ENCODE measurements around the gene WDFY3. TPM values are rescaled to one million over a fixed set of nuclear protein-coding genes. Genes with fewer than 3 reads are reported as not detected.

The WDFY3 gene
- total and polyA plus RNA-seq, 2 of the 4 experiments (the other 2 are of a cell fraction) = 12.5 to 58.1 TPM

DNA sequence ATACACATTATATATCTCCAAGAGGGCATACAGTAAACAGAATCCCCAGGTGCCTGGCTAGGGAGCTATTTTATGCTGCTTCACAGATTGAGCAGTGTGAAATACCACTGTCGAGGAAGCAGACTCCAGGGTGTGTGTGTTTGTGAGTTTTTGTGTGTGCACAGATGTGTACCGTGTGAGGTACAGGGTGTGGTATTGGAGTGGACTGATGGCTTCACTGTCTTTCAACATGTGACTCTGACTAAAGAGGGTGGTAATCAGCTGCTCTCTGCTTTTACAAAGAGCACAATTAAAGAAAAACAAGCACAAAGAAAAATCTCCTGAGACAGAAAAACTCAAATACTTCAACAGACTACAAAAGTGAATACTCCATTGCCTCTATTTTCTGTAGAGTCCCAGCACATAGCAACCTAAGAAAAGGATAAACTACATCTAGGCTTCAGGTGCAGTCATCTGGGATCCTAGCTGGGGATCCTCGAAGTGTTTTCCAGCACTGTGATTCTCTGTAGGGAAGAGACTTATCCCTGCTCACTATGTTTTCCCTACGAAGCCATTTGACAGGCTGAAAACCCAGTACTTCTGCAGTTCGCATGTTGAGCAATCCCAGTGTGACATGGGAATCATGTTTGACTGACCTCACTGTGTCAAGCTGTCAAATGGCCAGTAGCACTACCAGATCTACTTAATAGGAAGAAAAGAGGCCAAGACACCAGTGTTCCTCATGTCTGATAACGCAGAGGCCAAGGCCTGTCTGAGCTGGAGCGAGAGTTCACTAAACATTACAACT, 283.2 kb downstream of the WDFY3 start:
- no peak overlapping the region; the same call in 1 of the 2 replicates for H2BK20ac ChIP-seq (ENCODE audit: low read depth, low read length)
- no peak overlapping the region for H4K8ac ChIP-seq (ENCODE audit: low read depth in 2 of 2, low read length in 2 of 2)
- no peak overlapping the region for H4K5ac ChIP-seq (ENCODE audit: low read depth, low read length)
- H2BK120ac ChIP-seq (ENCODE audit: low read depth, low read length) = no peak overlapping the region
- in situ Hi-C loops (cut with MboI; ENCODE audit: low sequenced_read_pairs) = no loop called here
- H3K27ac ChIP-seq (ENCODE audit: insufficient read depth, low read length) = no peak overlapping the region
- H3K23ac ChIP-seq (ENCODE audit: low read depth, low read length) = no peak overlapping the region
- no peak overlapping the region for H3K56ac ChIP-seq (ENCODE audit: extremely low read depth, insufficient read depth, low read length)
- peaks cover 37% of the 10 kb centered on the region for H3K36me3 ChIP-seq (ENCODE audit: control insufficient read depth, insufficient read depth, low read length)
- H3K9me3 ChIP-seq (ENCODE audit: control insufficient read depth, insufficient read depth, low read length) = no peaks in the 10 kb centered on the region
- no peak overlapping the region for H2AFZ ChIP-seq (replicated peaks; ENCODE audit: low read length, poor library complexity)
- no peak overlapping the region for H4K91ac ChIP-seq (ENCODE audit: insufficient read depth, low read depth, low read length)
- ChIA-PET CTCF (interaction anchor here (0.6 to 0.7 kb wide), 2 partner anchors 16 to 1245 kb away, joined by 3 read pairs; no protein-coding TSS in a partner anchor), POLR2A (ENCODE audit: unreplicated experiment) (no interaction called here)
- intact Hi-C loops (cut with micrococcal nuclease) = no loop called here
- no peak overlapping the region for H3K18ac ChIP-seq (ENCODE audit: low read depth, low read length)
- no peak overlapping the region for H3K4ac ChIP-seq (ENCODE audit: low read depth, low read length)
- 0 out of 2 replicates have a peak, but pooled peaks cover 8% of the 10 kb centered on the region for H4K20me1 ChIP-seq (ENCODE audit: insufficient read depth, low read length)
- peaks cover 17% of the 10 kb centered on the region for H3K9me1 ChIP-seq (ENCODE audit: insufficient read depth, low read length)
- dilution Hi-C loops (cut with HindIII; ENCODE audit: low sequenced_read_pairs, unreplicated experiment) = no loop called here
- no TSS peak for BruUV-seq (replicated peaks)
- no peak overlapping the region for H2BK5ac ChIP-seq (ENCODE audit: low read depth, low read length, poor library complexity, severe bottlenecking)
- no peak overlapping the region for H2BK15ac ChIP-seq (ENCODE audit: low read depth, low read length)
- DNase-seq (no peak), ATAC-seq (ENCODE audit: low read depth) (no peak)
- 100% methylated on average over 1 of the region's 7 CpGs; no CpG with 5 or more reads in 1 of the 2 experiments for WGBS, 2 experiments (ENCODE audit: extremely low coverage in 2 of 2, insufficient read length in 1 of 2)
- peak overlapping the region; percentile 70; the same call in 1 of the 2 replicates for H2AK5ac ChIP-seq (ENCODE audit: low read depth, low read length)
- H3K9ac ChIP-seq (ENCODE audit: low read depth, low read length) = no peak overlapping the region
- H2AK9ac ChIP-seq (replicated peaks; ENCODE audit: low read depth, low read length, poor library complexity) = no peak overlapping the region
- H3K79me1 ChIP-seq (ENCODE audit: low read depth in 1 of 2, low read length in 2 of 2) = peaks cover 0 to 13% of the 10 kb centered on the region in 2 experiments; a peak in 1 of 4 replicates
- H3K4me2 ChIP-seq (ENCODE audit: low read depth, low read length) = no peak overlapping the region
- peaks cover 7% of the 10 kb centered on the region for H3K4me1 ChIP-seq (ENCODE audit: control insufficient read depth, insufficient read depth, low read length)
- H3K14ac ChIP-seq (replicated peaks; ENCODE audit: low read depth, low read length) = no peak overlapping the region
- no peak overlapping the region for H3K4me3 ChIP-seq (ENCODE audit: insufficient read depth, low read depth, low read length)
- no peaks in the 10 kb centered on the region for H3K27me3 ChIP-seq (ENCODE audit: control insufficient read depth, insufficient read depth, low read length)
- no peak for TF ChIP-seq MAZ (IDR thresholded peaks at IDR 0.05; ENCODE audit: borderline replicate concordance, low read depth, low read length)
- no peak for TF ChIP-seq RAD21 (IDR thresholded peaks at IDR 0.05; ENCODE audit: low read length)
- no peak for TF ChIP-seq POLR2A (IDR thresholded peaks at IDR 0.05; ENCODE audit: low read depth, low read length)
- TF ChIP-seq RCOR1 (IDR thresholded peaks at IDR 0.05; ENCODE audit: insufficient replicate concordance, low read length) = no peak
- no peak for TF ChIP-seq SMC3 (IDR thresholded peaks at IDR 0.05; ENCODE audit: low read depth, low read length)
- TF ChIP-seq MAFK (IDR thresholded peaks at IDR 0.05; ENCODE audit: low read depth, low read length) = no peak
- TF ChIP-seq RFX5 (IDR thresholded peaks at IDR 0.05; ENCODE audit: low read depth, low read length) = no peak
- TF ChIP-seq NFE2L2 (IDR thresholded peaks at IDR 0.05; ENCODE audit: low read depth, low read length) = no peak
- TF ChIP-seq, protein P1, sequence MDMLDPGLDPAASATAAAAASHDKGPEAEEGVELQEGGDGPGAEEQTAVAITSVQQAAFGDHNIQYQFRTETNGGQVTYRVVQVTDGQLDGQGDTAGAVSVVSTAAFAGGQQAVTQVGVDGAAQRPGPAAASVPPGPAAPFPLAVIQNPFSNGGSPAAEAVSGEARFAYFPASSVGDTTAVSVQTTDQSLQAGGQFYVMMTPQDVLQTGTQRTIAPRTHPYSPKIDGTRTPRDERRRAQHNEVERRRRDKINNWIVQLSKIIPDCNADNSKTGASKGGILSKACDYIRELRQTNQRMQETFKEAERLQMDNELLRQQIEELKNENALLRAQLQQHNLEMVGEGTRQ (IDR thresholded peaks at IDR 0.05; ENCODE audit: low read depth, low read length) = no peak
- no peak for TF ChIP-seq BHLHE40 (IDR thresholded peaks at IDR 0.05; ENCODE audit: low read depth, low read length)
- no peak for TF ChIP-seq CHD1 (IDR thresholded peaks at IDR 0.05; ENCODE audit: low read depth, low read length)
- TF ChIP-seq ELK1 (IDR thresholded peaks at IDR 0.05; ENCODE audit: borderline replicate concordance, low read depth, low read length) = no peak
- TF ChIP-seq FOS (IDR thresholded peaks at IDR 0.05; ENCODE audit: low read depth, low read length) = no peak
- TF ChIP-seq, protein P2, sequence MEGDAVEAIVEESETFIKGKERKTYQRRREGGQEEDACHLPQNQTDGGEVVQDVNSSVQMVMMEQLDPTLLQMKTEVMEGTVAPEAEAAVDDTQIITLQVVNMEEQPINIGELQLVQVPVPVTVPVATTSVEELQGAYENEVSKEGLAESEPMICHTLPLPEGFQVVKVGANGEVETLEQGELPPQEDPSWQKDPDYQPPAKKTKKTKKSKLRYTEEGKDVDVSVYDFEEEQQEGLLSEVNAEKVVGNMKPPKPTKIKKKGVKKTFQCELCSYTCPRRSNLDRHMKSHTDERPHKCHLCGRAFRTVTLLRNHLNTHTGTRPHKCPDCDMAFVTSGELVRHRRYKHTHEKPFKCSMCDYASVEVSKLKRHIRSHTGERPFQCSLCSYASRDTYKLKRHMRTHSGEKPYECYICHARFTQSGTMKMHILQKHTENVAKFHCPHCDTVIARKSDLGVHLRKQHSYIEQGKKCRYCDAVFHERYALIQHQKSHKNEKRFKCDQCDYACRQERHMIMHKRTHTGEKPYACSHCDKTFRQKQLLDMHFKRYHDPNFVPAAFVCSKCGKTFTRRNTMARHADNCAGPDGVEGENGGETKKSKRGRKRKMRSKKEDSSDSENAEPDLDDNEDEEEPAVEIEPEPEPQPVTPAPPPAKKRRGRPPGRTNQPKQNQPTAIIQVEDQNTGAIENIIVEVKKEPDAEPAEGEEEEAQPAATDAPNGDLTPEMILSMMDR (conservative IDR thresholded peaks at IDR 0.05; ENCODE audit: low read depth, low read length) = no peak
- no peak for TF ChIP-seq MXI1 (IDR thresholded peaks at IDR 0.05; ENCODE audit: borderline replicate concordance, low read depth, low read length)
